Heart left ventricle (tissue), 13 donors: ENCODE data around the gene NANS.

Source experiments
- POLR2A ChIP-seq, 2 donors: fragments of 450-650 bp; IDR thresholded peaks; one replicate each; pipeline ENCODE4 v1.6.1; 2017; ENCODE audit warnings: antibody characterized with exemption in 2 of 2, mild to moderate bottlenecking in 2 of 2, moderate library complexity in 2 of 2
- TF ChIP-seq, protein P1 (sequence below), 12 donors: fragments of 200-600 bp; sonication (generic) in 4 of 12; IDR thresholded peaks; one replicate each; pipeline versions ENCODE4 v1.5.0 to v1.8.0; 2018 to 2022; ENCODE audit warnings: antibody characterized with exemption in 12 of 12, mild to moderate bottlenecking in 5 of 12
- donor health status: ischemic (EF 13 %, LVEDD 7.1; RV severe dilation, severe dysfunction).
- donor health status: DM: no; HTN: yes; CAD: no.
- donor health status: DM: no; HTN: no; CAD: no.
- donor health status: ischemic (EF 25% LVEDD 6.9; RV normal size, moderate dysfunction).
- donor health status: ischemic (EF 25% LVEDD 5.7; RV mildly dilated, moderate dysfunction).
- donor health status: ischemic (EF 35%, LVEDD 5.7; RV mildly dilated, moderate dysfunction).
- donor health status: nonischemic (EF 11% LVEDD 7.7; RV severe dilation, severe dysfunction).
- donor health status: DM: yes; HTN: yes; CAD: no.
- donor health status: PGD.
- donor health status: ischemic (EF 29% LVEDD 5.4; RV normal size, mild dysfunction).
- donor health status: nonischemic (EF 23%, LVEDD 6.1; RV moderate dilation, normal function).

DNA sequence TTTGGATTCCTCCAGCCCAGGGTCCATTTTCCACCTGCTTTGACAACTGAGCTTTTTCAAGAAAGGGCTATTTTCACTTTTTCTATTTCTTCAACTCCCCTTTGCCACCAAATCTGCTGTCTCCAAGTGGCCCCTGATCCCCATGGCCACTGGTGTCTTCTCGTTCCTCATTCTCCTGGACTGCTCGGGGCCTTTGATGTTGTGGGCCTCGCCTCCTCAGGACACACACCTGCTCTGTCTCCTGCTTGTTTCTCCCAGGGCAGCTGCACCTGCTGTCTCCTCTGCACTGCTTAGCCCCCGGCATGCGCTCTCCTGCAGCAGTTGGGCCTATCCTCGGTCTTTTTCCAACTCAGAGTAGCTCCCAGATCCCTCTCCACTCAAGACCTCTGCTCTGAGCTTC lies 16.3 kb upstream of the NANS start:
- TF ChIP-seq, protein P1, sequence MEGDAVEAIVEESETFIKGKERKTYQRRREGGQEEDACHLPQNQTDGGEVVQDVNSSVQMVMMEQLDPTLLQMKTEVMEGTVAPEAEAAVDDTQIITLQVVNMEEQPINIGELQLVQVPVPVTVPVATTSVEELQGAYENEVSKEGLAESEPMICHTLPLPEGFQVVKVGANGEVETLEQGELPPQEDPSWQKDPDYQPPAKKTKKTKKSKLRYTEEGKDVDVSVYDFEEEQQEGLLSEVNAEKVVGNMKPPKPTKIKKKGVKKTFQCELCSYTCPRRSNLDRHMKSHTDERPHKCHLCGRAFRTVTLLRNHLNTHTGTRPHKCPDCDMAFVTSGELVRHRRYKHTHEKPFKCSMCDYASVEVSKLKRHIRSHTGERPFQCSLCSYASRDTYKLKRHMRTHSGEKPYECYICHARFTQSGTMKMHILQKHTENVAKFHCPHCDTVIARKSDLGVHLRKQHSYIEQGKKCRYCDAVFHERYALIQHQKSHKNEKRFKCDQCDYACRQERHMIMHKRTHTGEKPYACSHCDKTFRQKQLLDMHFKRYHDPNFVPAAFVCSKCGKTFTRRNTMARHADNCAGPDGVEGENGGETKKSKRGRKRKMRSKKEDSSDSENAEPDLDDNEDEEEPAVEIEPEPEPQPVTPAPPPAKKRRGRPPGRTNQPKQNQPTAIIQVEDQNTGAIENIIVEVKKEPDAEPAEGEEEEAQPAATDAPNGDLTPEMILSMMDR (IDR thresholded peaks at IDR 0.05): no peak
- TF ChIP-seq POLR2A (IDR thresholded peaks at IDR 0.05): no peak
